ENCODE results near the gene MXD1. TPM values are rescaled to one million over a fixed set of nuclear protein-coding genes. Genes with fewer than 3 reads are reported as not detected.

Gene MXD1
- total and polyA plus RNA-seq, 2 donors (not counting 3 experiments of a cell fraction or from before 2014, with no cell fraction given) = 6.7 to 10.6 TPM

GRCh38 chr2:69933254-69933828 lies 18.4 kb downstream of the MXD1 start:
- Histone ChIP-seq H3K9me1 (replicated peaks; ENCODE audit: control insufficient read depth, extremely low read depth, insufficient read depth, low read length) (no peaks in the 10 kb centered on the region), H3K4me3 (replicated peaks in 1 of 3; ENCODE audit: insufficient read depth in 1 of 3, low read depth in 1 of 3, low read length in 3 of 3) (no peak overlapping the region), H3K9me3 (replicated peaks; ENCODE audit: control insufficient read depth, insufficient read depth, low read length) (no peaks in the 10 kb centered on the region), H3K4me1 (ENCODE audit: control insufficient read depth, extremely low read depth, insufficient read depth, low read length) (peaks cover 37% of the 10 kb centered on the region), H2AFZ (ENCODE audit: low read depth, low read length) (no peak overlapping the region), H3K27ac (ENCODE audit: insufficient read depth, low read depth, low read length) (peak overlapping the region; percentile 95), H3K4me2 (ENCODE audit: insufficient read depth, low read length) (peak overlapping the region; percentile 78), H3K9ac (replicated peaks; ENCODE audit: extremely low read depth, insufficient read depth, low read length) (peak overlapping the region; percentile 5), H3K36me3 (ENCODE audit: control insufficient read depth in 2 of 2, extremely low read depth in 1 of 2, insufficient read depth in 2 of 2, low read length in 2 of 2) (peaks cover 10 to 13% of the 10 kb centered on the region in 2 experiments), H3K27me3 (ENCODE audit: control insufficient read depth in 2 of 2, insufficient read depth in 2 of 2, low read length in 2 of 2) (no peaks in the 10 kb centered on the region), H3K79me2 (ENCODE audit: control insufficient read depth, insufficient read depth, low read length) (peaks cover 4% of the 10 kb centered on the region), H4K20me1 (replicated peaks; ENCODE audit: control insufficient read depth, extremely low read depth, insufficient read depth, low read length) (no peaks in the 10 kb centered on the region)
- peak; percentile 63 for FAIRE-seq
- TF ChIP-seq CTCF (IDR thresholded peaks at IDR 0.05; ENCODE audit: extremely low read depth in 1 of 2, insufficient read depth in 1 of 2, low read depth in 1 of 2, low read length in 2 of 2) (no peak), POLR2AphosphoS5 (IDR thresholded peaks at IDR 0.05; ENCODE audit: insufficient read depth, low read depth, low read length) (no peak), FOS (IDR thresholded peaks at IDR 0.05; ENCODE audit: borderline replicate concordance, insufficient read depth, low read length) (no peak), EZH2 (IDR thresholded peaks at IDR 0.05; ENCODE audit: borderline replicate concordance, low read depth, low read length, severe bottlenecking) (no peak), MYC (IDR thresholded peaks at IDR 0.05; ENCODE audit: low read depth, low read length) (no peak)
- TF ChIP-seq, protein P1, sequence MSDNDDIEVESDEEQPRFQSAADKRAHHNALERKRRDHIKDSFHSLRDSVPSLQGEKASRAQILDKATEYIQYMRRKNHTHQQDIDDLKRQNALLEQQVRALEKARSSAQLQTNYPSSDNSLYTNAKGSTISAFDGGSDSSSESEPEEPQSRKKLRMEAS (IDR thresholded peaks at IDR 0.05; ENCODE audit: insufficient read depth, insufficient read length) = no peak
- POLR2A ChIA-PET = interaction anchor here (1.1 to 1.3 kb wide), 2 partner anchors 19 to 135 kb away, joined by 3 to 6 read pairs; partner anchors contain the start of gene MXD1
- dilution Hi-C loops (cut with MboI; ENCODE audit: extremely low pct_ligation_motif_present, low sequenced_read_pairs) = no loop called here
- intact Hi-C loops (cut with micrococcal nuclease) = no loop called here
- DNase-seq (ENCODE audit: low read depth, low spot score) = peak; percentile 31
- no TSS peak for BruUV-seq (replicated peaks)
- CTCF ChIA-PET = interaction anchor here (0.8 to 2.7 kb wide), 8 partner anchors 10 to 209 kb away, joined by 3 to 19 read pairs (median 8); partner anchors contain the start of gene MXD1

Measured in endothelial cell of umbilical vein (primary cell).